Activated CD8-positive, alpha-beta memory T cell treated with anti-CD3 and anti-CD28 coated beads, Interleukin-2, amount 50 U/mL, for 4 hours (primary cell): Measurements from ENCODE around the gene CNKSR1.
"Not testable (repeated sequence)": the region's sequence is repeated elsewhere in the genome, so short reads cannot be mapped to it uniquely, and the experiment has no call there.

Experiments used
- DNase-seq: peaks from one replicate; pipeline ENCODE4 v3.0.0-alpha.2; 2020

Gene CNKSR1

DNA sequence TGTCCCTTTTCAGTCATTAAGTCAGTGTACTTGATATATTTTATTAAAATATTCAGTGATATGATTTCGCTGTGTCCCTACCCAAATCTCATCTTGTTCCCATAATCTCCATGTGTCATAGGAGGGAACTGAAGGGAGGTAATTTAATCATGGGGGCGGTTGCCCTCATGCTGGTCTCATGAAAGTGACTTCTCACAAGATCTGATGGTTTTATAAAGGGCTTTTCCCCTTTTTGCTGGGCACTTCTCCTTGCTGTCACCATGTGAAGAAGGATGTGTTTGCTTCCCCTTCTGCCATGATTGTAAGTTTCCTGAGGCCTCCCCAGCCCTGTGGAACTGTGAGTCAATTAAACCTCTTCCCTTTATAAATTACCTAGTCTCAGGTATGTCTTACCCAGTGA, 53.4 kb downstream of the CNKSR1 start:
- not testable (repeated sequence) for DNase-seq

- DNase-seq = peak; percentile 98
These were observed 56.8 kb downstream of the CNKSR1 start, which contains the start of gene CEP85 for GRCh38 chr1:26233903-26234643. CEP85 (plus strand) TSS chr1:26234200; CDS start chr1:26239784, 5,584 bp downstream.

DNA sequence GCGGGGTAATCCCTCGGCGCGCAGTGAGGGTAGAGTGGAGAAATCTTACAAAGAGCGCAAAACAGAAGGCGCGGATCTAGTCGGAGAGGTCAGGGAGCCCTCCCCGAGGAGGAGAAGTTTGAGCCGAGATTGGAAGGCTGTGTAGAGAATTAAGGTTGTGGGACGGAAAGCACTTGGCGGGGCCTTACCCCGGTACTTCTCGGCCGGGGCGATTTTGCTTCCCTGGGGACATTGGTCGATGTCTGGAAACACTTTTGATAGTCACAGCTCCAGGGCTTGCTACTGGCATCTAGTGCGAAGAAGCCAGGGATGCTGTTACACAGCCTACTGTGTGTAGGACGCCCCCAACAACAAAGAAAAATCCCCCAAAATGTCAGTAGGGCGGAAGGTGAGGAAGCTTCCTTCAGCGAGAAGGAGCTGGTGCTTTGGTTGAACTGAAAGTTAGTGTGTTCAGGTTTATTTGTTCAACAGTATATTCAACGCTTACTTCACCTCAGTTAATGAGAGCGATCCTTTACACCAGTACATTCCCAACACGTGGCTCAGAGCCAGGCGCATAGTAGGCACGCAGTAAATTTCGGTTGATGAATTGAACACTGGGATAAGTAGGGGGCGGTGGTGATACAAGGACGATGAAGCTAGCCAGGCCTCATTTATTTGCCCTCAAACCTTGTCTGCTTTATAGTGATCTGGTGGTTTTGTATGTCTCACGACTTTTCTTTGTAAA, 57.5 kb downstream of the CNKSR1 start:
- peak; percentile 24 for DNase-seq

GRCh38 chr1:26237230-26237966, 60.1 kb downstream of the CNKSR1 start:
- no peak for DNase-seq
